GM12878 (cell line): ENCODE results near the gene CACNA1G. TPM values are rescaled to one million over a fixed set of nuclear protein-coding genes. Genes with fewer than 3 reads are reported as not detected.

ENCODE experiments used
- CBFB ChIP-seq: IDR thresholded peaks from 2 replicates; pipeline ENCODE4 v1.6.1; 2016; ENCODE audit warnings: antibody characterized with exemption, low read depth
- IKZF1 ChIP-seq: fragments of 450-650 bp; conservative IDR thresholded peaks from 2 replicates; pipeline ENCODE4 v1.6.1; 2017; ENCODE audit warnings: antibody characterized with exemption, mild to moderate bottlenecking
- NBN ChIP-seq: fragments of 450-650 bp; IDR thresholded peaks from 2 replicates; pipeline ENCODE4 v1.6.1; 2016
- NFIC ChIP-seq: IDR thresholded peaks from 2 replicates; pipeline ENCODE4 v1.6.1; 2012; ENCODE audit warnings: low read depth, mild to moderate bottlenecking, inconsistent platforms, low read length, moderate library complexity
- PML ChIP-seq: IDR thresholded peaks from 2 replicates; pipeline ENCODE4 v1.6.1; 2012; ENCODE audit warnings: low read length, inconsistent platforms
- RUNX3 ChIP-seq: IDR thresholded peaks from 2 replicates; pipeline ENCODE4 v1.6.1; 2012; ENCODE audit warnings: low read length, inconsistent platforms
- SREBF1 ChIP-seq: IDR thresholded peaks from 2 replicates; pipeline ENCODE4 v1.6.1; 2012; ENCODE audit warnings: mild to moderate bottlenecking, low read length
- SRF ChIP-seq, 2 experiments: IDR thresholded peaks; 2 replicates each; pipeline ENCODE4 v1.6.1; 2011; ENCODE audit warnings: low read depth in 2 of 2, low read length in 2 of 2, mild to moderate bottlenecking in 1 of 2, moderate library complexity in 1 of 2
- polyA plus RNA-seq, 11 experiments: library from polyadenylated mRNA; depleted of rRNA in 4 of 11; unstranded in 6 of 11; stranded (reverse) in 5 of 11; fragments of >200 nt; fragmentation: Nextera tagmentation in 4 of 11; fragmentation: Illumina TruSeq in 1 of 11; extraction: Ambion mirVana in 4 of 11; extraction: Trizol in 1 of 11; gene quantifications; 1 replicate in 1 of 11; 2 replicates in 10 of 11; pipeline versions ENCODE4 v1.2.1 to v1.2.3, GENCODE V29; 2011 to 2016; ENCODE audit warnings: inconsistent platforms in 2 of 11, missing spikeins in 2 of 11, low read depth in 1 of 11
- total RNA-seq, 4 experiments: library from RNA; depleted of rRNA in 3 of 4; stranded (reverse); fragments of >200 nt in 3 of 4; fragmentation: Illumina TruSeq in 1 of 4; extraction: Trizol in 1 of 4; gene quantifications; 2 replicates each; pipeline versions ENCODE4 v1.2.1 to v1.2.3, GENCODE V29; 2013 to 2021
- TF ChIP-seq, protein P1 (sequence below): IDR thresholded peaks from 2 replicates; pipeline ENCODE4 v1.6.1; 2012; ENCODE audit warnings: improper control_type of control experiment, low read depth, low read length; ENCODE audit not compliant: insufficient replicate concordance
- TF ChIP-seq, protein P2 (sequence below): fragments of 450-650 bp; IDR thresholded peaks from 2 replicates; pipeline ENCODE4 v1.6.1; 2016; ENCODE audit warnings: mild to moderate bottlenecking, moderate library complexity, borderline replicate concordance
- TF ChIP-seq, protein P3 (sequence below): fragments of 450-650 bp; formaldehyde crosslinking; IDR thresholded peaks from 2 replicates; pipeline ENCODE4 v1.5.0; 2022; ENCODE audit warnings: mild to moderate bottlenecking, missing genetic modification characterization
- TF ChIP-seq, protein P4 (sequence below): fragments of 450-650 bp; IDR thresholded peaks from 2 replicates; pipeline ENCODE4 v1.6.1; 2017; ENCODE audit warnings: mild to moderate bottlenecking, moderate library complexity

The CACNA1G gene
- total and polyA plus RNA-seq, 10 of the 15 experiments (the other 5 are each of a cell fraction or from before 2014, with no cell fraction given) = 0.03 to 0.15 TPM; not detected in 8

DNA sequence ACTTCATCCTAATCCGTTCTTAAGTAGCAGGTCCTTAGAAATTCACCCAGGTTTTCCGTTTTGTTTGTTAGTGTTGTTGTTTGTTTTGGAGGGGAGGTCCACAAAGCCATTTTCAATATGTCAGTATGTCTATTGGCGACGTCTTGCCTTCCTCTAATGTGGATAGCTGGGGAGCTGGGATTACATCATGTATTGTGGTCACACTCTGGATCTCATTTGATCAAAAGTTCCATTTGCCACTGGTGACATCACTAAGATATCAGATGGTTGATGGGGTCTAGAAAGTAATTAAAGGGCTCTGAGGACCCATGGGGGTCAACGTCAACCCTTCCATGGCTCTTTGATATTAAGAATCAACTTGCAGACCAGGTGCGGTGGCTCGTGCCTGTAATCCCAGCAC lies 30.7 kb upstream of the CACNA1G start (continued):
- TF ChIP-seq, protein P1, sequence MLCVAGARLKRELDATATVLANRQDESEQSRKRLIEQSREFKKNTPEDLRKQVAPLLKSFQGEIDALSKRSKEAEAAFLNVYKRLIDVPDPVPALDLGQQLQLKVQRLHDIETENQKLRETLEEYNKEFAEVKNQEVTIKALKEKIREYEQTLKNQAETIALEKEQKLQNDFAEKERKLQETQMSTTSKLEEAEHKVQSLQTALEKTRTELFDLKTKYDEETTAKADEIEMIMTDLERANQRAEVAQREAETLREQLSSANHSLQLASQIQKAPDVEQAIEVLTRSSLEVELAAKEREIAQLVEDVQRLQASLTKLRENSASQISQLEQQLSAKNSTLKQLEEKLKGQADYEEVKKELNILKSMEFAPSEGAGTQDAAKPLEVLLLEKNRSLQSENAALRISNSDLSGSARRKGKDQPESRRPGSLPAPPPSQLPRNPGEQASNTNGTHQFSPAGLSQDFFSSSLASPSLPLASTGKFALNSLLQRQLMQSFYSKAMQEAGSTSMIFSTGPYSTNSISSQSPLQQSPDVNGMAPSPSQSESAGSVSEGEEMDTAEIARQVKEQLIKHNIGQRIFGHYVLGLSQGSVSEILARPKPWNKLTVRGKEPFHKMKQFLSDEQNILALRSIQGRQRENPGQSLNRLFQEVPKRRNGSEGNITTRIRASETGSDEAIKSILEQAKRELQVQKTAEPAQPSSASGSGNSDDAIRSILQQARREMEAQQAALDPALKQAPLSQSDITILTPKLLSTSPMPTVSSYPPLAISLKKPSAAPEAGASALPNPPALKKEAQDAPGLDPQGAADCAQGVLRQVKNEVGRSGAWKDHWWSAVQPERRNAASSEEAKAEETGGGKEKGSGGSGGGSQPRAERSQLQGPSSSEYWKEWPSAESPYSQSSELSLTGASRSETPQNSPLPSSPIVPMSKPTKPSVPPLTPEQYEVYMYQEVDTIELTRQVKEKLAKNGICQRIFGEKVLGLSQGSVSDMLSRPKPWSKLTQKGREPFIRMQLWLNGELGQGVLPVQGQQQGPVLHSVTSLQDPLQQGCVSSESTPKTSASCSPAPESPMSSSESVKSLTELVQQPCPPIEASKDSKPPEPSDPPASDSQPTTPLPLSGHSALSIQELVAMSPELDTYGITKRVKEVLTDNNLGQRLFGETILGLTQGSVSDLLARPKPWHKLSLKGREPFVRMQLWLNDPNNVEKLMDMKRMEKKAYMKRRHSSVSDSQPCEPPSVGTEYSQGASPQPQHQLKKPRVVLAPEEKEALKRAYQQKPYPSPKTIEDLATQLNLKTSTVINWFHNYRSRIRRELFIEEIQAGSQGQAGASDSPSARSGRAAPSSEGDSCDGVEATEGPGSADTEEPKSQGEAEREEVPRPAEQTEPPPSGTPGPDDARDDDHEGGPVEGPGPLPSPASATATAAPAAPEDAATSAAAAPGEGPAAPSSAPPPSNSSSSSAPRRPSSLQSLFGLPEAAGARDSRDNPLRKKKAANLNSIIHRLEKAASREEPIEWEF = no peak
- TF ChIP-seq, protein P2, sequence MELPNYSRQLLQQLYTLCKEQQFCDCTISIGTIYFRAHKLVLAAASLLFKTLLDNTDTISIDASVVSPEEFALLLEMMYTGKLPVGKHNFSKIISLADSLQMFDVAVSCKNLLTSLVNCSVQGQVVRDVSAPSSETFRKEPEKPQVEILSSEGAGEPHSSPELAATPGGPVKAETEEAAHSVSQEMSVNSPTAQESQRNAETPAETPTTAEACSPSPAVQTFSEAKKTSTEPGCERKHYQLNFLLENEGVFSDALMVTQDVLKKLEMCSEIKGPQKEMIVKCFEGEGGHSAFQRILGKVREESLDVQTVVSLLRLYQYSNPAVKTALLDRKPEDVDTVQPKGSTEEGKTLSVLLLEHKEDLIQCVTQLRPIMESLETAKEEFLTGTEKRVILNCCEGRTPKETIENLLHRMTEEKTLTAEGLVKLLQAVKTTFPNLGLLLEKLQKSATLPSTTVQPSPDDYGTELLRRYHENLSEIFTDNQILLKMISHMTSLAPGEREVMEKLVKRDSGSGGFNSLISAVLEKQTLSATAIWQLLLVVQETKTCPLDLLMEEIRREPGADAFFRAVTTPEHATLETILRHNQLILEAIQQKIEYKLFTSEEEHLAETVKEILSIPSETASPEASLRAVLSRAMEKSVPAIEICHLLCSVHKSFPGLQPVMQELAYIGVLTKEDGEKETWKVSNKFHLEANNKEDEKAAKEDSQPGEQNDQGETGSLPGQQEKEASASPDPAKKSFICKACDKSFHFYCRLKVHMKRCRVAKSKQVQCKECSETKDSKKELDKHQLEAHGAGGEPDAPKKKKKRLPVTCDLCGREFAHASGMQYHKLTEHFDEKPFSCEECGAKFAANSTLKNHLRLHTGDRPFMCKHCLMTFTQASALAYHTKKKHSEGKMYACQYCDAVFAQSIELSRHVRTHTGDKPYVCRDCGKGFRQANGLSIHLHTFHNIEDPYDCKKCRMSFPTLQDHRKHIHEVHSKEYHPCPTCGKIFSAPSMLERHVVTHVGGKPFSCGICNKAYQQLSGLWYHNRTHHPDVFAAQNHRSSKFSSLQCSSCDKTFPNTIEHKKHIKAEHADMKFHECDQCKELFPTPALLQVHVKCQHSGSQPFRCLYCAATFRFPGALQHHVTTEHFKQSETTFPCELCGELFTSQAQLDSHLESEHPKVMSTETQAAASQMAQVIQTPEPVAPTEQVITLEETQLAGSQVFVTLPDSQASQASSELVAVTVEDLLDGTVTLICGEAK = no peak
- TF ChIP-seq NBN (no peak), CBFB (no peak), SREBF1 (no peak), IKZF1 (no peak), RUNX3 (no peak), SRF (IDR thresholded peaks at IDR 0.05; ENCODE audit: low read depth in 2 of 2, low read length in 2 of 2) (no peak), NFIC (no peak), PML (no peak)
- TF ChIP-seq, protein P3, sequence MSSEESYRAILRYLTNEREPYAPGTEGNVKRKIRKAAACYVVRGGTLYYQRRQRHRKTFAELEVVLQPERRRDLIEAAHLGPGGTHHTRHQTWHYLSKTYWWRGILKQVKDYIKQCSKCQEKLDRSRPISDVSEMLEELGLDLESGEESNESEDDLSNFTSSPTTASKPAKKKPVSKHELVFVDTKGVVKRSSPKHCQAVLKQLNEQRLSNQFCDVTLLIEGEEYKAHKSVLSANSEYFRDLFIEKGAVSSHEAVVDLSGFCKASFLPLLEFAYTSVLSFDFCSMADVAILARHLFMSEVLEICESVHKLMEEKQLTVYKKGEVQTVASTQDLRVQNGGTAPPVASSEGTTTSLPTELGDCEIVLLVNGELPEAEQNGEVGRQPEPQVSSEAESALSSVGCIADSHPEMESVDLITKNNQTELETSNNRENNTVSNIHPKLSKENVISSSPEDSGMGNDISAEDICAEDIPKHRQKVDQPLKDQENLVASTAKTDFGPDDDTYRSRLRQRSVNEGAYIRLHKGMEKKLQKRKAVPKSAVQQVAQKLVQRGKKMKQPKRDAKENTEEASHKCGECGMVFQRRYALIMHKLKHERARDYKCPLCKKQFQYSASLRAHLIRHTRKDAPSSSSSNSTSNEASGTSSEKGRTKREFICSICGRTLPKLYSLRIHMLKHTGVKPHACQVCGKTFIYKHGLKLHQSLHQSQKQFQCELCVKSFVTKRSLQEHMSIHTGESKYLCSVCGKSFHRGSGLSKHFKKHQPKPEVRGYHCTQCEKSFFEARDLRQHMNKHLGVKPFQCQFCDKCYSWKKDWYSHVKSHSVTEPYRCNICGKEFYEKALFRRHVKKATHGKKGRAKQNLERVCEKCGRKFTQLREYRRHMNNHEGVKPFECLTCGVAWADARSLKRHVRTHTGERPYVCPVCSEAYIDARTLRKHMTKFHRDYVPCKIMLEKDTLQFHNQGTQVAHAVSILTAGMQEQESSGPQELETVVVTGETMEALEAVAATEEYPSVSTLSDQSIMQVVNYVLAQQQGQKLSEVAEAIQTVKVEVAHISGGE (CRISPR knock-in tag) = no peak
- TF ChIP-seq, protein P4, sequence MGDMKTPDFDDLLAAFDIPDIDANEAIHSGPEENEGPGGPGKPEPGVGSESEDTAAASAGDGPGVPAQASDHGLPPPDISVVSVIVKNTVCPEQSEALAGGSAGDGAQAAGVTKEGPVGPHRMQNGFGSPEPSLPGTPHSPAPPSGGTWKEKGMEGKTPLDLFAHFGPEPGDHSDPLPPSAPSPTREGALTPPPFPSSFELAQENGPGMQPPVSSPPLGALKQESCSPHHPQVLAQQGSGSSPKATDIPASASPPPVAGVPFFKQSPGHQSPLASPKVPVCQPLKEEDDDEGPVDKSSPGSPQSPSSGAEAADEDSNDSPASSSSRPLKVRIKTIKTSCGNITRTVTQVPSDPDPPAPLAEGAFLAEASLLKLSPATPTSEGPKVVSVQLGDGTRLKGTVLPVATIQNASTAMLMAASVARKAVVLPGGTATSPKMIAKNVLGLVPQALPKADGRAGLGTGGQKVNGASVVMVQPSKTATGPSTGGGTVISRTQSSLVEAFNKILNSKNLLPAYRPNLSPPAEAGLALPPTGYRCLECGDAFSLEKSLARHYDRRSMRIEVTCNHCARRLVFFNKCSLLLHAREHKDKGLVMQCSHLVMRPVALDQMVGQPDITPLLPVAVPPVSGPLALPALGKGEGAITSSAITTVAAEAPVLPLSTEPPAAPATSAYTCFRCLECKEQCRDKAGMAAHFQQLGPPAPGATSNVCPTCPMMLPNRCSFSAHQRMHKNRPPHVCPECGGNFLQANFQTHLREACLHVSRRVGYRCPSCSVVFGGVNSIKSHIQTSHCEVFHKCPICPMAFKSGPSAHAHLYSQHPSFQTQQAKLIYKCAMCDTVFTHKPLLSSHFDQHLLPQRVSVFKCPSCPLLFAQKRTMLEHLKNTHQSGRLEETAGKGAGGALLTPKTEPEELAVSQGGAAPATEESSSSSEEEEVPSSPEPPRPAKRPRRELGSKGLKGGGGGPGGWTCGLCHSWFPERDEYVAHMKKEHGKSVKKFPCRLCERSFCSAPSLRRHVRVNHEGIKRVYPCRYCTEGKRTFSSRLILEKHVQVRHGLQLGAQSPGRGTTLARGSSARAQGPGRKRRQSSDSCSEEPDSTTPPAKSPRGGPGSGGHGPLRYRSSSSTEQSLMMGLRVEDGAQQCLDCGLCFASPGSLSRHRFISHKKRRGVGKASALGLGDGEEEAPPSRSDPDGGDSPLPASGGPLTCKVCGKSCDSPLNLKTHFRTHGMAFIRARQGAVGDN = no peak
